Fibroblast of mammary gland (primary cell): ENCODE measurements around the gene CTDSPL.

ENCODE experiments used
- DNase-seq: peaks from one replicate; pipeline ENCODE4 v3.0.0-alpha.2; 2010; ENCODE audit warnings: low read depth
- H3K4me3 ChIP-seq: 2 replicates; pipeline ENCODE4 v1.5.1; 2011; ENCODE audit warnings: low read depth, mild to moderate bottlenecking, low read length, moderate library complexity; ENCODE audit not compliant: control insufficient read depth
- TF ChIP-seq, protein P1 (sequence below): conservative IDR thresholded peaks from 2 replicates; pipeline ENCODE4 v1.5.1; 2011; ENCODE audit warnings: low read depth, low read length, inconsistent platforms; ENCODE audit not compliant: control insufficient read depth, insufficient read depth

CTDSPL gene

DNA sequence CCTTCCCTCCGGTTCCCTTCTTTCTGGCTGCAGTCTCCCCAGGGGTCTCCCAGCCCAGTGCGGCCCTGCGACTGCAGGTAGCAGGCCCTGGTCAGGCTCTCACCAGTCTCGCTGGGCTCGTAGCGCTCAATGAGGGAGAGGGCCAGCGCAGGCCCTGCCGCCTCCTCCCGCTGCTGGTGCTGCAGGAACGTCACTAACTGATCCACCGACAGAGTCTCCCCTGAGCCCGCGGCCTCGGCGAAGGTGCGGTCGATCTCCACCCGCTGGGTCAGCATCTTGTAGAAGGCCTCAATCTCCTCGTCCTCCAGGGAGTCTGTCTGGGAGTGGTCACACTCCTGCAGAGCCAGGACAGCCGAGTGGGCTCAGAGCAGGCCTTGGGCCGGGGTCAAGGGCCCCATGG is 149.4 kb downstream of the CTDSPL start:
- H3K4me3 ChIP-seq: no peak overlapping the region
- DNase-seq: no peak
- TF ChIP-seq, protein P1, sequence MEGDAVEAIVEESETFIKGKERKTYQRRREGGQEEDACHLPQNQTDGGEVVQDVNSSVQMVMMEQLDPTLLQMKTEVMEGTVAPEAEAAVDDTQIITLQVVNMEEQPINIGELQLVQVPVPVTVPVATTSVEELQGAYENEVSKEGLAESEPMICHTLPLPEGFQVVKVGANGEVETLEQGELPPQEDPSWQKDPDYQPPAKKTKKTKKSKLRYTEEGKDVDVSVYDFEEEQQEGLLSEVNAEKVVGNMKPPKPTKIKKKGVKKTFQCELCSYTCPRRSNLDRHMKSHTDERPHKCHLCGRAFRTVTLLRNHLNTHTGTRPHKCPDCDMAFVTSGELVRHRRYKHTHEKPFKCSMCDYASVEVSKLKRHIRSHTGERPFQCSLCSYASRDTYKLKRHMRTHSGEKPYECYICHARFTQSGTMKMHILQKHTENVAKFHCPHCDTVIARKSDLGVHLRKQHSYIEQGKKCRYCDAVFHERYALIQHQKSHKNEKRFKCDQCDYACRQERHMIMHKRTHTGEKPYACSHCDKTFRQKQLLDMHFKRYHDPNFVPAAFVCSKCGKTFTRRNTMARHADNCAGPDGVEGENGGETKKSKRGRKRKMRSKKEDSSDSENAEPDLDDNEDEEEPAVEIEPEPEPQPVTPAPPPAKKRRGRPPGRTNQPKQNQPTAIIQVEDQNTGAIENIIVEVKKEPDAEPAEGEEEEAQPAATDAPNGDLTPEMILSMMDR: no peak

DNA sequence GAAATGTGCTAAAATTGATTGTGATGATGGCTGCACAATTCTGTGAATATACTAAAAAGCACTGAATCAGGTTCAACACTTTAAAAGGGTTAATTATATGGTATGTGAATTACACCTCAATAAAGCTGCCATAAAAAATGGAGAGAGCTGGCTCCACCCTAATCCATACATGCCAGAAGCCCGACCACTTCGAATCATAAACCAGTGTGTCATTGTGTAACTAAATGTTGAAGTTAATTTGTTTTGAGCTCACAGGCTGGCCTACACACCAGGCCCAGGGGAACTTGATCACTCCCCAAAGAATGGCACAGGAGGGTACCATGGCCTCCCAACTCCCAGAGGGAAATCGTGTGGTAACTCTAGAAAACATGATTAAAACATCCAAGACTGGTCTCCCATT is 153.8 kb downstream of the CTDSPL start:
- TF ChIP-seq, protein P1: no peak
- H3K4me3 ChIP-seq: no peak overlapping the region
- DNase-seq: no peak

DNA sequence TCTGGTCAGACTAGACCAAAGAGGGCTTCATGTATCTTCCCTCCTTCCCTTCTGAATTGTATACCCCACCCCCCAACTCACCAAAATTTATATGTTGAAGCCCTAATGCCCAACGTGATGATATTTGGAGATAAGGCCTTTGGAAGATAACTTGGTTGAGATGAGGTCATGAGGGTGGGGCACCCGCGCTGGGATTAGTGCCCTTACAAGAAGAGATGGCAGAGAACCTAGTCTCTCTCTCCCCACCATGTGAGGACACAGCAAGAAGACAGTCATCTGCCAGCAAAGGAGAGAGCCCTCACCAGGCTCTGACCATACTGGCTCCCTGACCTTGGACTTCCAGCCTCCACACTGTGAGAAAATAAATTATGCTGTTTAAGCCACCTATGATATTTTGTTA is 154.3 kb downstream of the CTDSPL start:
- DNase-seq: no peak
- no peak overlapping the region for H3K4me3 ChIP-seq
- TF ChIP-seq, protein P1: no peak

DNA sequence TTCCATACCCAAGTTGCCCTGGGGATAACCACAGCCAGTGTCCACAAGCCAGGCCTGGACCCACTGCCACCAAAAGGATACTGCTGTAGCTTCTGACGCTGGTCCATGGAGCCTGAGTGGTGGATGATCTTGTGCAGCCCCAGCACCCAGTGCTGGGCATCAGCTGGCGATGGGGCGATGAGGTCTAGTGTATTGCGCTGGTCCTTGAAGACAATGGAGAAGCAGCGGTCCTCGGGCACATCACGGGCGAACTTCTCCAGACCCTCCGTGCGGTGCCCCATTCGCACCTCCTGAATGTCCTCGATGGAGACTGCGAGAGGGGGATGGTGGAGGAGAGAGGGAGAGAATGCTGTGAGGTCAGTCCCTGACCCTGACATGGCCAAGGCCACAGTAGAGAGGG is 154.7 kb downstream of the CTDSPL start:
- H3K4me3 ChIP-seq: no peak overlapping the region
- TF ChIP-seq, protein P1: no peak
- DNase-seq: no peak

DNA sequence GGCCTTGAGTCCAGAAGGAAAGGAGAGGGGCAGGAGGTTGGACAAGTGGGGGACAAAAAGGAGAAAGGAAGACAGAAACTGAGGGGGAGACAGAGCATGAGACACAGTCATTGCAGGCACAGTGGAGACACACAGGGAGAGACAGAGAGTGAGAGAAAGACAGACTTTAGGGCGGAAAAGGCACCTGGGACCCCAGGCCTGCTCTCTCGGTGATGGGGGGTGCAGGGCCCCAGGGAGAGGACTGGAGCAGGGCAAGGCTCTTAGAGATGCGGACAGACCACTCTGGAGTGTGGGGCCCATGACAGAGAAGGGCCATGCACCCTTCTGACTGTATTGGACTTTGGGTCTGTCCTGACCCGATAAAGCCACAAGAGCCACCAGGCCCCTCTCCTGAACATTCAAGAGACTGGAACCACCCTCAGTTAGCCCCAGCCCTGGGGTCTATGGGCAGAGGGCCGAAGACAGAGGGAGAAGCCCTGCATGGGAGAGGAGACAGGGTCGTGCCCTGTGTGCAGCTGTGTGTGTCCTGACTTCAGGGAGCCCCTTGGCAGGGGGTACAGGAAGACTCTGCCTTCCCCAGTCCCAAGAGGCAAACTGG is 155.3 kb downstream of the CTDSPL start:
- H3K4me3 ChIP-seq: no peak overlapping the region
- TF ChIP-seq, protein P1: no peak
- no peak for DNase-seq

DNA sequence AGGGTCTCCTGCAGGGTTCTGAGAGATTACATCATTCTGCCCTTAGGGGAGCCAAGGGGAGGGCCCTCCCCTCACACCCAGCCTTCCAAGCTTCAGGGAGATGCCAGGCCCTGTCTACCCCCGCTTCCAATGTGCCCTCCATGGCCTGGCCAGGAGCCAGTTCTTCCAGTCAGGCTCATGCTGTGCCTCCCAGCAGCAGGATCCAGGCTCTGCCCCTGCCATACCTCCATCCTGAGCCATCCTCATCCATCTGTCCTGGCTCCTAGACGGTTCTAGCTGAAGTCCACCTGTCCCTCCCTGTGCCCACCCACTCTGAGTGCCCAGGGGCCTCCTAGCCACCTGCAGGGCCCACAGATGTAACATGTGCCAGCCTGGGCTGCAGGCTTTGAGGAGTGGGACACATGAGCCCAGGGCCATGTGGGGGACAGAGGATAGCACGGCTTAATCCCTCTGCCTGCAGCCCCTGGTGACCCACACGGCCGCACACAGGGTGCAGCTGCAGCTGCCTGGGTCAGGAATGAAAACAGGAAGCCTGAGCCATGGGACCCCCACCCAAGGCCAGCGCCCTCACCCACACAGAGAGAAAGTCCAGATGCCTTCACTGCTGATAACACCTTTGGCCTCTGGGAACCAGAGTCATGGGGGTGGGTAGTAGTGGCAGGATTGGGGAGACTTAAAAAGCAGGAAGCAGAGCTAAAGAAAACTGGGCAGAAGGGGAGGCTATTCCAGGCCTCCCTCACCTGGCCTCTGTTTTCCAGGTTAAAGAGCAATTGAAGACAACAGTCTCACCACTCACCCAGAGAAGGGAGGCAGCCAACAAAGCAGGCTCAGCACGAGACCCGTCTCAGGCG is 156.0 kb downstream of the CTDSPL start:
- no peak for DNase-seq
- TF ChIP-seq, protein P1: no peak
- no peak overlapping the region for H3K4me3 ChIP-seq
